T-helper 17 cell (primary cell): ENCODE data around the gene TM4SF4. TPM values are rescaled to one million over a fixed set of nuclear protein-coding genes. Genes with fewer than 3 reads are reported as not detected.

ENCODE experiments used
- ATAC-seq: fragments of 150-1000 bp; cut with Tn5 transposase; 2 replicates; pipeline ENCODE4 v1.10.0; 2021; ENCODE audit warnings: mild to moderate bottlenecking, moderate library complexity
- DNase-seq, 3 donors: peaks; one replicate each; pipeline versions ENCODE4 v3.0.0 to v3.0.0-alpha.2; 2020 to 2021
- H3K9me3 ChIP-seq: one replicate; pipeline ENCODE4 v1.7.0; 2013; ENCODE audit warnings: low read length, mild to moderate bottlenecking; ENCODE audit not compliant: control insufficient read depth, poor library complexity, severe bottlenecking
- H3K27ac Mint-ChIP-seq: one replicate; pipeline ENCODE4 v1.8.0; 2022; ENCODE audit warnings: mild to moderate bottlenecking, moderate library complexity, mixed read lengths
- H3K27me3 Mint-ChIP-seq: one replicate; pipeline ENCODE4 v1.8.0; 2022; ENCODE audit warnings: mixed read lengths
- H3K36me3 Mint-ChIP-seq: one replicate; pipeline ENCODE4 v1.8.0; 2022; ENCODE audit warnings: low read depth, mixed read lengths
- H3K4me1 Mint-ChIP-seq: one replicate; pipeline ENCODE4 v1.8.0; 2022; ENCODE audit warnings: mild to moderate bottlenecking, mixed read lengths
- H3K4me3 Mint-ChIP-seq: one replicate; pipeline ENCODE4 v1.8.0; 2022; ENCODE audit warnings: mild to moderate bottlenecking, moderate library complexity, mixed read lengths
- total RNA-seq, 4 donors: library from RNA in 2 of 4; stranded (reverse) in 2 of 4; gene quantifications; one replicate each; pipeline ENCODE4 v1.2.3 and lab custom pipeline; 2022 to 2026

The TM4SF4 gene
- total RNA-seq, 2 donors from 2014 or later = not detected

- H3K36me3 Mint-ChIP-seq = no peaks in the 10 kb centered on the region
- no peak for DNase-seq
- peaks cover 26% of the 10 kb centered on the region for H3K27me3 Mint-ChIP-seq
- no peak overlapping the region for H3K4me3 Mint-ChIP-seq
- no peaks in the 10 kb centered on the region for H3K9me3 ChIP-seq
- peaks cover 6% of the 10 kb centered on the region for H3K4me1 Mint-ChIP-seq
- no peak overlapping the region for H3K27ac Mint-ChIP-seq
- ATAC-seq = no peak
These were observed 42.4 kb downstream of the TM4SF4 start for GRCh38 chr3:149516920-149517319.

GRCh38 chr3:149519912-149520311 lies 45.4 kb downstream of the TM4SF4 start:
- H3K27ac Mint-ChIP-seq = no peak overlapping the region
- peaks cover 22% of the 10 kb centered on the region for H3K27me3 Mint-ChIP-seq
- no peak overlapping the region for H3K4me3 Mint-ChIP-seq
- no peaks in the 10 kb centered on the region for H3K36me3 Mint-ChIP-seq
- no peak for DNase-seq
- no peaks in the 10 kb centered on the region for H3K9me3 ChIP-seq
- H3K4me1 Mint-ChIP-seq = no peaks in the 10 kb centered on the region
- ATAC-seq = no peak

- Mint-ChIP-seq H3K4me1 (no peaks in the 10 kb centered on the region), H3K27ac (no peak overlapping the region), H3K4me3 (no peak overlapping the region), H3K27me3 (peaks cover 17% of the 10 kb centered on the region), H3K36me3 (no peaks in the 10 kb centered on the region)
- H3K9me3 ChIP-seq = no peaks in the 10 kb centered on the region
- no peak for DNase-seq
- ATAC-seq = no peak
These were observed 49.2 kb downstream of the TM4SF4 start for GRCh38 chr3:149523512-149524299.

DNA sequence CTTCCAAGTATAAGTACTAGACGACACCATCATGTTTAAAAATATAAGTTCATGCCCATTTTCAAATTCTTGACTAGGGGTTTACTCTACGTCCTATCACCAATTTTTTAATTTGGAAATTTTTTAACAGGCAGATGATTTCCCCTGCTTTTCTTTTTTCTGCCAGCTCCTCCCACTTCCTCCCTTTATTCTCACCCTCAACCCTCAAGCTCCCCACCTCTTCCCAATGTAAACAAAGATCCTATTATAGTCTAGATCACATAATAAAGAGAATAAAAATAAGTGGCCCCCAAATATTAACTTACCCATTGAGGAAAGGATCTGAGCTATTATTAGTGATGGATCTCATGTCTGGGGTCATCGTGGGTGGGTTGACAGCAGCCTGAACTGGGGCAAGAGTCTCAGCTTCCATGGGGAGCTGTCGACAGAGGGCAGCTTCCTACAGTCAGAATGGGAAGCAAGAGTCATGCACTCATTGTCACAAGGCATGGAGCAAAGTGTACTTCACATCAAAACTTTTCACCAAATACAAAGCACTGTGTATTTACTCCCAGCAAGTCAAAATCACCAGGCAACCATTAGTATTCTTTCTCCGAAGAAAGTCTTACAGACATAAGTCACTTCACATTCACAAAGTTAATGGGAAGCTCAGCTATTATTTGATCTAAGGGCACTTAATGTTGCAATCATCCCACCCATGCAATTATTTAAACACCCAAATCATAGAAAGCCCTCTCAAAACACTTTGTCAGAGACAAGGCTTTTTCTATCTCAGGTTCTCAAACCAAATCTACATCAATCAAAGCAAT lies 53.2 kb downstream of the TM4SF4 start:
- Mint-ChIP-seq H3K27me3 (peaks cover 16% of the 10 kb centered on the region), H3K36me3 (no peaks in the 10 kb centered on the region), H3K27ac (no peak overlapping the region), H3K4me1 (no peaks in the 10 kb centered on the region), H3K4me3 (no peak overlapping the region)
- H3K9me3 ChIP-seq = no peaks in the 10 kb centered on the region
- no peak for DNase-seq
- no peak for ATAC-seq

DNA sequence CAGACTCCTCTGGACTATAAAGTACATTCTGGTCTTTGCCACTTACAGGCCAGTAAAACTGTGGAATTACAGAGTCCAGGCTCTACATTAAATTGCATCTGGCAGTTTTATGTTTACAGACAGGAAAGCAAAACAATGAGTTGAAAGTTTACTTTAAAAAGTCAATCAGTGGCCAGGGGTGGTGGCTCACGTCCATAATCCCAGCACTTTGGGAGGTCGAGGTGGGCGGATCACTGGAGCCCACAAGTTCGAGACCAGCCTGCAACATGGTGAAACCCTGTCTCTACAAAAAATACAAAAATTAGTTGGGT lies 53.8 kb downstream of the TM4SF4 start:
- H3K27me3 Mint-ChIP-seq = peaks cover 22% of the 10 kb centered on the region
- no peaks in the 10 kb centered on the region for H3K36me3 Mint-ChIP-seq
- no peak for DNase-seq
- H3K4me3 Mint-ChIP-seq = no peak overlapping the region
- ATAC-seq = no peak
- H3K27ac Mint-ChIP-seq = no peak overlapping the region
- H3K4me1 Mint-ChIP-seq = peaks cover 4% of the 10 kb centered on the region
- H3K9me3 ChIP-seq = no peaks in the 10 kb centered on the region

DNA sequence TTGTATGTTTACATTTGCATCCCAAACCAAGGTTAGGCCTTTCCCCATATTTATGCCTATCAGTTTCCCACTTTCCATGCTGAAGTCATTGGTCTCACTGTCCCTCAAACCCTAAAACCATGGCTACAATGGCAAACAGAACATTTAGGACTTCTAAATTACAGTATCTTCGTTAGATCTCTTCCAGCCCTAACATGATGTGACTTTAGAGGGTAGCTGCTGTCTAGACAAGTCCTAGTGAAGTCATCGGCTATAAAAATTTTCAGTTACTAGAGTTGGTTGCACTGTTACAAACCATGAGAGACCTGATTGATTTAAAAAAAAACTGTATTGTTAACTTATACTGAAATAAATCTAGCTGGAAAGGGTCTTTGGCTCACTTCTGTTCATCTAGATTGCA lies 54.6 kb downstream of the TM4SF4 start:
- DNase-seq (no peak), ATAC-seq (no peak)
- H3K9me3 ChIP-seq = no peaks in the 10 kb centered on the region
- H3K4me1 Mint-ChIP-seq = peaks cover 7% of the 10 kb centered on the region
- H3K36me3 Mint-ChIP-seq = no peaks in the 10 kb centered on the region
- H3K27me3 Mint-ChIP-seq = peaks cover 25% of the 10 kb centered on the region
- no peak overlapping the region for H3K4me3 Mint-ChIP-seq
- H3K27ac Mint-ChIP-seq = no peak overlapping the region

DNA sequence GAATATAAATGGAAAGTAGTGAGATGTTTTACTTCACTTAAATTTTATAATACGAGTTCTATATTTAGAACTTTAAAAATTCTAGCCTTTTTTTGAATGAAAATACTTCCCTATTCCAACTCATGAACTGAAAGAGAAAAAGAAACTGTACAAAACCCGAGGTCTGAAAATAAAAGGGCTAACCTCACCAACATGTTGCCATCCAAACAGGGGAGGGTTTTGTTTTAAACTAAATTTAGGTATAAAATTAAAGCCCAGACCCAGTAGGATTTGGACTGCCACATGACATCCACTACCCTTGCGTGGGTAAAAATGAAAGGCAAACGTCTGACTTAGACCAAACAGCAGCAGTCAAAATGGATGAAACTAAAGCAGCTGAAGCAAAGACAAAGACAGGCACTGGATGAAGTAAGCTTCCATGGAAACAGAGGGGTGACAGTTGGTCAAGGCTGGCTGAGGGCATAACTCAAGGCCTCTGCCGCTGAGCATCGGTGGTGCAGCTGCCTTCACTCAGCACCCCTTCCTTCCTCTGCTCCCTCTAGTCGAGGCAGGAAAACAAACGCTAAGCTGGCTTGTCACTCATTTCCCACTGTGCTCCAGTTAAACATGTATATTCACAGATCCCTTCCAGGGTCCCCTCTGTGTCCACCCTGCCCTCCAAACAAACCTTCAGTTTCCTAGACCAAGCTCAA lies 58.1 kb downstream of the TM4SF4 start:
- ATAC-seq = no peak
- H3K9me3 ChIP-seq = no peaks in the 10 kb centered on the region
- DNase-seq = no peak
- Mint-ChIP-seq H3K4me3 (no peak overlapping the region), H3K4me1 (peaks cover 7% of the 10 kb centered on the region), H3K36me3 (no peaks in the 10 kb centered on the region), H3K27ac (no peak overlapping the region), H3K27me3 (peaks cover 22% of the 10 kb centered on the region)

DNA sequence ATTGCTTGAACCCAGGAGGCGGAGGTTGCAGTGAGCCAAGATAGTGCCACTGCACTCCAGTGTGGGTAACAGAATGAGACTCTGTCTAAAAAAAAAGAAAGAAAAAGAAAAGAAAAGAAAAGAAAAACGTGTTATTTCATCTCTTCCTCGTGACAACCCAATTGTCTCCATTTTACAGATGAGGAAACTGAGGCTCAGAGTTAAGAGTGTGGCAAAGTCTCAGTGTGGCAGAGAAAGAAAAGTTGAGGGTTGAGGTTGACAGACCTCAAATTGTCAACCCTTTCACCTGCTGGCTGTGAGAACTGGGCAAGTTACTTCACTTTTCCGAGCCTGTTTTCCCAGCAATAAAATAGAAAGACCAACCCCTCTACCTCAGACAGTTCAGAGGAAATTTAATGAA lies 59.6 kb downstream of the TM4SF4 start:
- Mint-ChIP-seq H3K27ac (no peak overlapping the region), H3K36me3 (no peaks in the 10 kb centered on the region), H3K4me1 (peaks cover 7% of the 10 kb centered on the region), H3K27me3 (peaks cover 22% of the 10 kb centered on the region), H3K4me3 (no peak overlapping the region)
- ATAC-seq (no peak), DNase-seq (no peak)
- H3K9me3 ChIP-seq = no peaks in the 10 kb centered on the region

DNA sequence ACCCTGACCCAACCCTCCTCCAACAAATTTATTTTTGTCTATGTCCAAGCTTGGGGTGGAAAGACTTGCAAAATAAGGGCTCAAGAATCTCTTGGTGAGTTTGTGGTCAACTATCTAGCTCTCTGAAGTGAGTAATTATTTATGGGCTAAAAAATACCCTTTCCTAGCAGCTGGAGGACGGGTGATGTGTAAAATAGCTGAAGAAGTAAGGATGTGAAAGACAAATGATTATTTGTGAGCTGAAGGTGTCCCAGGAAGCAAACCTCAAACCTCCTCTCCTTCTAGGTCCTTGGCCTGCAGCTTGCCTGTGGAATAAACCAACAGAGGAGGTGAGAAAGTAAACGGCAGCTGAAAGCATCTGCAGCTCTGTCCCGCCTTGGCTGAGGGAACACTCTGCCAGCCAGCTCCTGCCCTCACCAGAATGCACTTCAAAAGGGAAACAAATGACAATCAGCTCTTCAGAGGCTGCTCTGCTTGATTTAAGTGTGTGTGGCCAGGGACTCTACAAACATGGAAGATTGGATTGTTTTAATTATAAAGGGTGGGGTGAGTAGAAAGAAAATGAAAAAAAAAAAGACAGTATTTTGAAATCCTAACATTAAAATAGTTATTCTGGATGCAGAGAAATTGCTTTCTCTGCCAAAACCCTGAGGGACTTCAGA lies 60.3 kb downstream of the TM4SF4 start:
- Mint-ChIP-seq H3K4me1 (peaks cover 7% of the 10 kb centered on the region), H3K4me3 (no peak overlapping the region), H3K27me3 (peaks cover 22% of the 10 kb centered on the region), H3K27ac (peak overlapping the region; percentile 54), H3K36me3 (no peaks in the 10 kb centered on the region)
- DNase-seq (no peak), ATAC-seq (no peak)
- H3K9me3 ChIP-seq = no peaks in the 10 kb centered on the region

DNA sequence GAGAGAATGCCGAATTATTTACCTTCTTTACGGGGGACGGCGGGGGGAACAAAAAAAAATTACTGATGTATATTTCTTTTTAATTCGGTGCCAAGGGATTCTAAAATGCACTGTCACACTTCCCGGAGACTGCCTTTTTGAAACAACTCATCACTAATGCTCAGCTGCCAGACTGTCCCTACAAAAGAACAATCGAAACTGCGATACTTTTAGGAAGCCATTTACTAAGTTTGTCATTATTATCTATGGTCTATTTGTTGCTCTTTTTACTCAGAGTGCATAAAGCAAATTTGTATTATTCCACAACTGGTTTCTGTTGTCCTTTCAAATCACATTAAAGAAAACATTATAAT lies 60.8 kb downstream of the TM4SF4 start:
- H3K4me3 Mint-ChIP-seq = no peak overlapping the region
- H3K9me3 ChIP-seq = no peaks in the 10 kb centered on the region
- no peak for ATAC-seq
- no peak overlapping the region for H3K27ac Mint-ChIP-seq
- H3K4me1 Mint-ChIP-seq = peaks cover 7% of the 10 kb centered on the region
- no peak for DNase-seq
- H3K27me3 Mint-ChIP-seq = peaks cover 22% of the 10 kb centered on the region
- H3K36me3 Mint-ChIP-seq = no peaks in the 10 kb centered on the region

GRCh38 chr3:149536429-149536828 lies 61.9 kb downstream of the TM4SF4 start:
- H3K9me3 ChIP-seq = no peaks in the 10 kb centered on the region
- peaks cover 22% of the 10 kb centered on the region for H3K27me3 Mint-ChIP-seq
- no peaks in the 10 kb centered on the region for H3K36me3 Mint-ChIP-seq
- no peak overlapping the region for H3K4me3 Mint-ChIP-seq
- no peak for ATAC-seq
- H3K4me1 Mint-ChIP-seq = peaks cover 7% of the 10 kb centered on the region
- no peak for DNase-seq
- no peak overlapping the region for H3K27ac Mint-ChIP-seq

DNA sequence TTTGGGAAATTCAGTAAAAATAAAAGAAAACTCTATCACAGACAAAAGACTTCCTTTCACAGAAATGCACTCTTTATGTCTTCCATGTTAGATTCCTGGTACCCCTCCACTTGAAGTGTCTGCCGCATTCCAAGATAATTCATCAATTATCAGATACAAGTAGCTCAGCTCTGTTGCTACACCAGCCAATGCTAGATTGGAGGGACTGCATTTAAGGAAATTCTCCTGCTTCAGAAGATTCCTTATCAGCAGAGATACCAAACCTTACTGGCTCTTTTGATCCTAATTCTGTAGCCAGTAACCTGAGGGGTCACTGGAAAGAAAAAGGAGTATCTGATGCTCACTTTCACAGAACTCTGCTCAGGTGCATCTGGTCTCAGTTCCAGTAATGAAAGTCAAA lies 63.9 kb downstream of the TM4SF4 start:
- no peak for ATAC-seq
- no peaks in the 10 kb centered on the region for H3K9me3 ChIP-seq
- H3K27ac Mint-ChIP-seq = no peak overlapping the region
- H3K36me3 Mint-ChIP-seq = no peaks in the 10 kb centered on the region
- no peak for DNase-seq
- H3K4me1 Mint-ChIP-seq = peaks cover 3% of the 10 kb centered on the region
- H3K4me3 Mint-ChIP-seq = no peak overlapping the region
- peaks cover 14% of the 10 kb centered on the region for H3K27me3 Mint-ChIP-seq

GRCh38 chr3:149541091-149541491 lies 66.6 kb downstream of the TM4SF4 start:
- peaks cover 7% of the 10 kb centered on the region for H3K27me3 Mint-ChIP-seq
- H3K36me3 Mint-ChIP-seq = no peaks in the 10 kb centered on the region
- no peaks in the 10 kb centered on the region for H3K4me1 Mint-ChIP-seq
- no peak for ATAC-seq
- no peak for DNase-seq
- no peaks in the 10 kb centered on the region for H3K9me3 ChIP-seq
- no peak overlapping the region for H3K27ac Mint-ChIP-seq
- H3K4me3 Mint-ChIP-seq = no peak overlapping the region
